Activated naive CD8-positive, alpha-beta T cell treated with anti-CD3 and anti-CD28 coated beads, Interleukin-2, amount 50 U/mL, for 24 hours (primary cell): ENCODE data around the gene NYNRIN.
"Not testable (repeated sequence)": the region's sequence is repeated elsewhere in the genome, so short reads cannot be mapped to it uniquely, and the experiment has no call there.

ENCODE experiments used
- ATAC-seq: fragments of 150-1000 bp; cut with Tn5 transposase; one replicate; pipeline ENCODE4 v1.10.0; 2021
- DNase-seq: peaks from one replicate; pipeline ENCODE4 v3.0.0; 2021
- H3K27ac Mint-ChIP-seq: one replicate; pipeline ENCODE4 v1.8.0; 2021; ENCODE audit warnings: mild to moderate bottlenecking, mixed read lengths
- H3K27me3 Mint-ChIP-seq: one replicate; pipeline ENCODE4 v1.8.0; 2021; ENCODE audit warnings: mixed read lengths
- H3K36me3 Mint-ChIP-seq: one replicate; pipeline ENCODE4 v1.8.0; 2021; ENCODE audit warnings: low read depth, mixed read lengths
- H3K4me1 Mint-ChIP-seq: one replicate; pipeline ENCODE4 v1.8.0; 2021; ENCODE audit warnings: mixed read lengths
- H3K4me3 Mint-ChIP-seq: one replicate; pipeline ENCODE4 v1.8.0; 2021; ENCODE audit warnings: mild to moderate bottlenecking, moderate library complexity, mixed read lengths
- H3K9me3 Mint-ChIP-seq: one replicate; pipeline ENCODE4 v1.8.0; 2021; ENCODE audit warnings: mixed read lengths

Gene NYNRIN

DNA sequence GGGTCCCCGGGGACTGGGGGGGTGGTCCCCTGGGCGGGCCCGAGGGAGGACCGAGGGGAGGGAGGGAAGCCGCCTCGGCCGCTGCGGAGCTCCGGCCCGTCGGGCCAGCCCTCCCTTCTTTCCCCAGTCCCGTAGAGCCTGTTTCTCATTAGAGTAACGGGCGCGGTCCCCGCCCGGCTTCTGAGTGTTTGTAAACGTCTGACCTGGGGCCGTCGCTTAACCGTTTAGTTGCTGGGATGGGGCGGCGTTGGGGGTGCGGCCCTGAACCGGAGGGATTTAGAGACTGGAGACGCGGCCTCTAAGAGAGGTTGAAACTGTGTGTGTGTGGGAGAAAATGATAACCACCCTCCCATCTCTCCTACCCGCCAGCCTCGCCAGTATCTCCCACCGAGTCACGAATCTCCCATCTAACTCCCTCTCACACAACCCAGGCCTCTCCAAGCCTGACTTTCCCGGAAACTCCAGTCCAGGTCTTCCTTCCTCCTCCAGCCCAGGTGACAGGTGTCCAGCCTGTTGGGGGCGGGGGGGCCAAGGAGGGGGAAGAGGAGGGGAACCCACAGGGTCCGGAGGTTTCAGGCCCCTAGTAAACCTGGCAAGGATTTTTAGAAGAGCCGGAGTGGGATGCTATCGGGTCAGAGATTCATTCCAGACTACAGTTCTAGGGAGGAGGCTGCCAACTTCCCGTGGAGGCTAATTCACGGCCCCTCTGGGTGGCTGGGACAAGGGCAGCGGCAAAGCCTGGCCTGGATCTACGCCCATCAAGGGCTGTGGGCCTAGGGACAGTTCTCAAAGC, 31.9 kb upstream of the NYNRIN start:
- peak; percentile 57 for DNase-seq
- H3K27ac Mint-ChIP-seq: peak overlapping the region; percentile 59

DNA sequence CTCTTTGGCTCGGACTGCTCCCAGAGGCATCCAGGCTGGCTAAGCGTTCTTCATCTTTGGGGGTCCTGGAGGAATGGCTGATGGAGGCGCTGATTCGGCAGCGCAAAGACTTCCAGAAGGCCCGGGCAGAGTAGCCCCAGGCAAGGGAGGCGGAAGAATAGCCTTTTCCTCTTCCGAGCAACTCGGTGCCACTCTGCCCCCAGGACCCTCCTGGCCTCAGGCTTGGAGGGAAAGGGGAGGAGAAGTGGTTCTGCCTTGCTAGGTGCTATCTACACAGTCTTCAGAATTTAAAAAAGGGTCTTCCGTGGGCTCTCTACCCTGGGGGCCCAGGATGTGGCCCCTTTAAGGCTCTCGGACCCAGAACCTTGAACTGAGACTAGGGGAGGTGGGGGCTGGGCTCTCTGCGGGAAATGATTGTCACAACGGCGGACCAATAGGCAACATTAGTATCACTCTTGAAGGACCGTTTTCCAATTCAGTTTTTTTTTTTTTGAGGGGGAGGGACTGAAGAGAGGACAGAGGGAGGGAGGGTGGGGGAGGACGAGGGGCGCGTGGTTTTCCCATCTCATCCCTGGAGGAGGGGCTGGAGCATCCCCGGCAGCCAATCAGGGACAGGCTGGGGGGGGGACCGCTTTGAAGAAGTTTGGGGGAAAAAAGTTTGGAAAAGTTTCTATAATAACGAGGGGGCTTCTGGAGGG, 31.1 kb upstream of the NYNRIN start, which contains the start of gene NFATC4:
NFATC4 (plus strand) TSS at position 671 of the 698 bp plus-strand sequence. CDS start 157 bp downstream, outside the sequence.
- Mint-ChIP-seq H3K27me3 (peaks cover 30% of the 10 kb centered on the region), H3K27ac (peak within 1 kb of the TSS; percentile 59), H3K4me3 (peak within 1 kb of the TSS; percentile 79), H3K9me3 (no peaks in the 10 kb centered on the region), H3K36me3 (no peaks in the 10 kb centered on the region), H3K4me1 (peaks cover 31% of the 10 kb centered on the region)
- ATAC-seq (no peak), DNase-seq (peak; percentile 39)

More for the DNA sequence above, 31.9 kb upstream of the NYNRIN start:
- Mint-ChIP-seq H3K4me3 (peak overlapping the region; percentile 79), H3K27me3 (peaks cover 30% of the 10 kb centered on the region), H3K9me3 (no peaks in the 10 kb centered on the region), H3K36me3 (no peaks in the 10 kb centered on the region), H3K4me1 (peaks cover 31% of the 10 kb centered on the region)
- ATAC-seq: peak; percentile 29

DNA sequence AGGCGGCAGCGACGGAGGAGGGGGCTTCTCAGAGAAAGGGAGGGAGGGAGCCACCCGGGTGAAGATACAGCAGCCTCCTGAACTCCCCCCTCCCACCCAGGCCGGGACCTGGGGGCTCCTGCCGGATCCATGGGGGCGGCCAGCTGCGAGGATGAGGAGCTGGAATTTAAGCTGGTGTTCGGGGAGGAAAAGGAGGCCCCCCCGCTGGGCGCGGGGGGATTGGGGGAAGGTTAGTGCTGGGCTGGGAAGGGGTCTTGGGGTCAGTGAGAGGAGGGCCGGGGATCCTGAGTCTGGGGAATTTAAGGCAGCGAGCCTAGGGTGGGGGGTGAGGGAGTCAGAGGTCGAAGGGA, 30.6 kb upstream of the NYNRIN start:
- H3K36me3 Mint-ChIP-seq: no peaks in the 10 kb centered on the region
- no peak for DNase-seq
- H3K27ac Mint-ChIP-seq: no peak overlapping the region
- H3K27me3 Mint-ChIP-seq: peaks cover 30% of the 10 kb centered on the region
- no peaks in the 10 kb centered on the region for H3K9me3 Mint-ChIP-seq
- H3K4me1 Mint-ChIP-seq: peaks cover 31% of the 10 kb centered on the region
- ATAC-seq: no peak
- H3K4me3 Mint-ChIP-seq: peak overlapping the region; percentile 55

DNA sequence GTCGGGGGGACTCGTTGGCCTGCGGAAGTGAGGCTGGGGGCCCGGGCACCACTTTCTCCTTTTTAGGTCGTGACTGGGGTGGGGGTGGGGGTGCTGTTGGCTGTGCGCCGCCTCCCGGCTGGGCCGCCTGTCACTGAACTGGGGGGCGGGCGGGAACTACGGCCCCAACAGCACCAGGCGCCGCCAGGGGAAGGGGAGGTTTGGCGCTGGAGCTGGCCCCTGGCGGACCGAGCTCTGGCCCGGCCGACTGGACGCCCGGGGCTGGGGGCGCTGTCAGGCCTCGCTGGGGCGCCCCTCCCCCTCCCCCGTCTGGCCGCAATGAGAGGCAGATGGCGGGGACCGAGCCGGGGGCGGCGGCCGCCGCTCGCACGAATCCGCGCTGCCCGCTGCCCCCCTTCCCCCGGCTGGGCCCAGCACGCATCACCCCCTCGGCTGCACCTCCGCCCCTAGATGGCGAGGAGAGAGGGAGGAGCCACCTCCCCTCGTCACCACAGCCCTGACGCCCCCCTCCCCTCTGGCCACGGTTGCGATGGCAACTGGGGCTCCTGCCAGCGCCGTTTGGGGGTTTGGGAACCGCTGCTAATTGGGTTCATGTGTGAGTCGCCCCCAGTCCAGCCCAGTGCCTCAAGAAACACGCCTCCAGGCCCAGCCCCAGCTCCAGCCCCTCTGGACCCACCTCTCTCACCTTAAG, 30.1 kb upstream of the NYNRIN start:
- peak overlapping the region; percentile 55 for H3K4me3 Mint-ChIP-seq
- peaks cover 30% of the 10 kb centered on the region for H3K27me3 Mint-ChIP-seq
- H3K36me3 Mint-ChIP-seq: no peaks in the 10 kb centered on the region
- peaks cover 31% of the 10 kb centered on the region for H3K4me1 Mint-ChIP-seq
- no peak overlapping the region for H3K27ac Mint-ChIP-seq
- peak; percentile 37 for DNase-seq
- no peak for ATAC-seq
- no peaks in the 10 kb centered on the region for H3K9me3 Mint-ChIP-seq

DNA sequence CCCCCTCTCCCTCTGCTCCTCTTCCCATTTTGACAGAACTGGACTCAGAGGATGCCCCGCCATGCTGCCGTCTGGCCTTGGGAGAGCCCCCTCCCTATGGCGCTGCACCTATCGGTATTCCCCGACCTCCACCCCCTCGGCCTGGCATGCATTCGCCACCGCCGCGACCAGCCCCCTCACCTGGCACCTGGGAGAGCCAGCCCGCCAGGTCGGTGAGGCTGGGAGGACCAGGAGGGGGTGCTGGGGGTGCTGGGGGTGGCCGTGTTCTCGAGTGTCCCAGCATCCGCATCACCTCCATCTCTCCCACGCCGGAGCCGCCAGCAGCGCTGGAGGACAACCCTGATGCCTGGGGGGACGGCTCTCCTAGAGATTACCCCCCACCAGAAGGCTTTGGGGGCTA, 29.3 kb upstream of the NYNRIN start:
- H3K9me3 Mint-ChIP-seq: no peaks in the 10 kb centered on the region
- H3K4me3 Mint-ChIP-seq: peak overlapping the region; percentile 29
- no peaks in the 10 kb centered on the region for H3K36me3 Mint-ChIP-seq
- ATAC-seq (no peak), DNase-seq (no peak)
- peaks cover 31% of the 10 kb centered on the region for H3K4me1 Mint-ChIP-seq
- H3K27me3 Mint-ChIP-seq: peaks cover 30% of the 10 kb centered on the region
- no peak overlapping the region for H3K27ac Mint-ChIP-seq

DNA sequence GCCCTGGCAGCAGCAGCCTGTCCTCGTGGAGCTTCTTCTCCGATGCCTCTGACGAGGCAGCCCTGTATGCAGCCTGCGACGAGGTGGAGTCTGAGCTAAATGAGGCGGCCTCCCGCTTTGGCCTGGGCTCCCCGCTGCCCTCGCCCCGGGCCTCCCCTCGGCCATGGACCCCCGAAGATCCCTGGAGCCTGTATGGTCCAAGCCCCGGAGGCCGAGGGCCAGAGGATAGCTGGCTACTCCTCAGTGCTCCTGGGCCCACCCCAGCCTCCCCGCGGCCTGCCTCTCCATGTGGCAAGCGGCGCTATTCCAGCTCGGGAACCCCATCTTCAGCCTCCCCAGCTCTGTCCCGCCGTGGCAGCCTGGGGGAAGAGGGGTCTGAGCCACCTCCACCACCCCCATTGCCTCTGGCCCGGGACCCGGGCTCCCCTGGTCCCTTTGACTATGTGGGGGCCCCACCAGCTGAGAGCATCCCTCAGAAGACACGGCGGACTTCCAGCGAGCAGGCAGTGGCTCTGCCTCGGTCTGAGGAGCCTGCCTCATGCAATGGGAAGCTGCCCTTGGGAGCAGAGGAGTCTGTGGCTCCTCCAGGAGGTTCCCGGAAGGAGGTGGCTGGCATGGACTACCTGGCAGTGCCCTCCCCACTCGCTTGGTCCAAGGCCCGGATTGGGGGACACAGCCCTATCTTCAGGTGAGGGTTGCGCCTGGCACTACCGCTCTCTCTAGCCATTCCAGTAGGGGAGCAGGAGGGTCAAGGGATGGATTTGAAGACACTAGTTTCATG, 28.7 kb upstream of the NYNRIN start:
- no peaks in the 10 kb centered on the region for H3K9me3 Mint-ChIP-seq
- DNase-seq (no peak), ATAC-seq (no peak)
- no peak overlapping the region for H3K27ac Mint-ChIP-seq
- H3K4me1 Mint-ChIP-seq: peaks cover 29% of the 10 kb centered on the region
- peaks cover 27% of the 10 kb centered on the region for H3K27me3 Mint-ChIP-seq
- H3K4me3 Mint-ChIP-seq: no peak overlapping the region
- H3K36me3 Mint-ChIP-seq: no peaks in the 10 kb centered on the region

DNA sequence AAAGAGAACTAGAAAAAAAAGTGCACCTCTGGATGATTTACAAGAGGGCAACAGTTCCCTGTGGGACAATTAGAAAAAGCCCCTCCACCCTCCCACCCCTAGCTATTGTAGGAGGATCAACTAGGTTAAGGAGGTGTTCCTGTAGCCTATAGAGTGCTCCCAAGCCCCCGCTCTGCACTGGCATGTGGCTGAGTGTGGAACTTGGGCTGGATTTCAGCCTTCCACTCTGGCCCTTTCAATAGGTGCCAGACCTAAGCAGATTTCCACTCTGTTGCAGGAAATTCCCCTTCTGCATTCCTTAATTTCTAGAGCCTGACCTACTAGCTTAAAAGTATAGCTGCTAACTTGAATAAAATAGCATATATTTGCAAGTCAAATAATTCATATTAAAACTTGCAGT, 28.1 kb upstream of the NYNRIN start:
- Mint-ChIP-seq H3K4me1 (peaks cover 22% of the 10 kb centered on the region), H3K27me3 (peaks cover 21% of the 10 kb centered on the region), H3K27ac (no peak overlapping the region), H3K4me3 (no peak overlapping the region), H3K9me3 (no peaks in the 10 kb centered on the region), H3K36me3 (no peaks in the 10 kb centered on the region)
- ATAC-seq (no peak), DNase-seq (no peak)

DNA sequence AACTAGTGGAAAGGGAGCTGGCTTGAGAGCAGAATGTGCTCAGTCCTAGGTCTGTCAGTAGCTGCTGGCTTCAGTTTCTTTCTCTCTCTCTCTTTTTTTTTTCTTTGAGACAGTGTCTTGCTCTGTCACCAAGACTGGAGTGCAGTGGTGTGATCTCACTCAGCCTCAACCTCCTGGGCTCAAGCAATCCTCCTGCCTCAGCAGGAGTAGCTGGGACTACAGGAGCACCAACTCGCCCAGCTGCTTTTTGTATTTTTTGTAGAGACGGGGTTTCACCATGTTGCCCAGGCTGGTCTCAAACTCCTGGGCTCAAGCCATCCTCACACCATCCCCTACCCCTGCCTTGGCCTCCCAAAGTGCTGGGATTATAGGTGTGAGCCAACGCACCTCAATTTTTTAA, 27.2 kb upstream of the NYNRIN start:
- not testable (repeated sequence) for H3K27ac Mint-ChIP-seq, DNase-seq, ATAC-seq, H3K9me3 Mint-ChIP-seq, H3K4me3 Mint-ChIP-seq, H3K36me3 Mint-ChIP-seq
- H3K4me1 Mint-ChIP-seq: peaks cover 16% of the 10 kb centered on the region
- peaks cover 18% of the 10 kb centered on the region for H3K27me3 Mint-ChIP-seq

DNA sequence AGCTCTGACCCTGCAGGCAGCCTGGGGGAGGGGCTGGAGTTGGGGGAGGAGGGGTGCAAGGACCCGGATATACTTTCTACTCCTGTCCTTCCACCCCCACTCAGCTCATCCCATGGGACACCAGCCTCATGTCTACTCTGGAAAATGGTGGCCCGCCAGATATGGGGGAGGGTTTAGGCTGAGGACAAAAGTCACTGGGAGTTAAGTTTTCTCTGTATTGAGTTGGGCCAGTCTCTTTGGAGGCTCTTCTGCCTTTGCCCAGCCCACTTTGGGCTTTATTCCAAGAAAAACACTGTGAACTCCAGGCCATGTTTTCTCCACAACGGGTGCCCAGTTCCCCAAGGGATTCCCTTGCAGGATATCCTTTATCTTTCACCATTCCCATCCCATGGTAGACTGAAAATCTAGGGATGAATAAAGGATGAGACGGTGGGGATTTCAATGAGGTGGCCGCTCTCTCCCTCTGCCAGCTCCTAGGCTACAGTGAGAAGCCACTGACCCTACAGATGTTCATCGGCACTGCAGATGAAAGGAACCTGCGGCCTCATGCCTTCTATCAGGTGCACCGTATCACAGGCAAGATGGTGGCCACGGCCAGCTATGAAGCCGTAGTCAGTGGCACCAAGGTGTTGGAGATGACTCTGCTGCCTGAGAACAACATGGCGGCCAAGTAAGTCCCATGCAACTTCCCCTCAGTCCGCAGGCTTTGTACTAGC, 25.9 kb upstream of the NYNRIN start:
- H3K9me3 Mint-ChIP-seq: no peaks in the 10 kb centered on the region
- H3K27me3 Mint-ChIP-seq: peaks cover 8% of the 10 kb centered on the region
- H3K27ac Mint-ChIP-seq: no peak overlapping the region
- ATAC-seq (no peak), DNase-seq (no peak)
- no peak overlapping the region for H3K4me3 Mint-ChIP-seq
- peaks cover 6% of the 10 kb centered on the region for H3K4me1 Mint-ChIP-seq
- no peaks in the 10 kb centered on the region for H3K36me3 Mint-ChIP-seq

DNA sequence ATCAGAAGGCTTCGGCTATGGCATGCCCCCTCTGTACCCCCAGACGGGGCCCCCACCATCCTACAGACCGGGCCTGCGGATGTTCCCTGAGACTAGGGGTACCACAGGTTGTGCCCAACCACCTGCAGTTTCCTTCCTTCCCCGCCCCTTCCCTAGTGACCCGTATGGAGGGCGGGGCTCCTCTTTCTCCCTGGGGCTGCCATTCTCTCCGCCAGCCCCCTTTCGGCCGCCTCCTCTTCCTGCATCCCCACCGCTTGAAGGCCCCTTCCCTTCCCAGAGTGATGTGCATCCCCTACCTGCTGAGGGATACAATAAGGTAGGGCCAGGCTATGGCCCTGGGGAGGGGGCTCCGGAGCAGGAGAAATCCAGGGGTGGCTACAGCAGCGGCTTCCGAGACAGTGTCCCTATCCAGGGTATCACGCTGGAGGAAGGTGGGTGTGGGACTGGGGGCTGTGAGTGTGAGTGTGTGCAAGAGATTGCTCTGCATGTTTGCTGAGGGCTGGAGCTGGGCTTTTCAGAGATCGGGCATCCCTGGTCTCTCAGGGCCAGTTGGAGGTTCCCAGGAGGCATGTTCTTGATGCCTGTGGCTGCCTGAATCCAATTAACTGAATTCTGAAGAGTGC, 22.2 kb upstream of the NYNRIN start:
- ATAC-seq (no peak), DNase-seq (no peak)
- Mint-ChIP-seq H3K36me3 (no peaks in the 10 kb centered on the region), H3K4me3 (no peak overlapping the region), H3K4me1 (peaks cover 2% of the 10 kb centered on the region), H3K9me3 (no peaks in the 10 kb centered on the region), H3K27ac (no peak overlapping the region), H3K27me3 (no peaks in the 10 kb centered on the region)

DNA sequence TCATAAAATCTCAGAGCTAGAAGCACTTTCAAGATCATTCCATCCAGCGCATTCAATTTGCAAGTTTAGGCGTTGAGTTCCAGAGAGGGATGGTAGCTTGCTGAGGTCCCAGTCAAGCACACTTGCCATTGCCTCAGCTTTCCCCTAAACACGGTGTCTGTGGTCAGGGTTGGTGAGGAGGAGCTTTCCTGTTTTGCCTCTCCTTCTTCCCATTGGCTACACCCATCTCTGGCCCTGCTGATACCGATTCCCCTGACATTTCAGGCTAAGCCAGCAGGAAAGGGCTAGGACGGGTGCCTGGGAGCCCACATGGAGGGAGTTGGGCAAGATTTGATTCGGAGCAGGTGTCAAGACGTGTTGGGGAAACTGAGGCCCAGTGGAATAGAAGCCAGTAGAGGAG, 21.7 kb upstream of the NYNRIN start:
- DNase-seq (no peak), ATAC-seq (no peak)
- no peaks in the 10 kb centered on the region for H3K36me3 Mint-ChIP-seq
- H3K4me3 Mint-ChIP-seq: no peak overlapping the region
- no peaks in the 10 kb centered on the region for H3K9me3 Mint-ChIP-seq
- H3K27me3 Mint-ChIP-seq: no peaks in the 10 kb centered on the region
- no peak overlapping the region for H3K27ac Mint-ChIP-seq
- peaks cover 2% of the 10 kb centered on the region for H3K4me1 Mint-ChIP-seq

DNA sequence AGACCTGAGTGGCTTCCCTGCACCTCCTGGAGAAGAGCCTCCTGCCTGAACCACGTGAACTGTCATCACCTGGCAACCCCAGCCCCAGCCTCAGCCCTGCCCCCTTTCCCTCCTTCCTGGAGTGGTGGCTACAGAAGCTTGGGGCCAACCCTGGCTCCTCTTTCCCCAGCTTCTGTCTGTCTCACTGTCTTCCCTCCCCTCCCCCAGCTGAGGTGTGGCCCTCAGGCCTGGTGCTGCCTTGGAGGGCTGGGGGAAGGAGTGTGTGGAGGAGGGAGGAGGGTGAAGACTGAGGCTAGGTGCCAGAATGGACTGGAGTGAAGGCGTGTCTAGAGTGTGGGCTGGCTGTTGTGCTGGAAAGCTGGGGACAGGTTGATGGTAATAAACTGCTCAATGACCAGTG, 21.1 kb upstream of the NYNRIN start:
- H3K4me3 Mint-ChIP-seq: no peak overlapping the region
- no peaks in the 10 kb centered on the region for H3K9me3 Mint-ChIP-seq
- no peaks in the 10 kb centered on the region for H3K27me3 Mint-ChIP-seq
- DNase-seq (no peak), ATAC-seq (no peak)
- peaks cover 2% of the 10 kb centered on the region for H3K4me1 Mint-ChIP-seq
- H3K27ac Mint-ChIP-seq: no peak overlapping the region
- H3K36me3 Mint-ChIP-seq: no peaks in the 10 kb centered on the region

DNA sequence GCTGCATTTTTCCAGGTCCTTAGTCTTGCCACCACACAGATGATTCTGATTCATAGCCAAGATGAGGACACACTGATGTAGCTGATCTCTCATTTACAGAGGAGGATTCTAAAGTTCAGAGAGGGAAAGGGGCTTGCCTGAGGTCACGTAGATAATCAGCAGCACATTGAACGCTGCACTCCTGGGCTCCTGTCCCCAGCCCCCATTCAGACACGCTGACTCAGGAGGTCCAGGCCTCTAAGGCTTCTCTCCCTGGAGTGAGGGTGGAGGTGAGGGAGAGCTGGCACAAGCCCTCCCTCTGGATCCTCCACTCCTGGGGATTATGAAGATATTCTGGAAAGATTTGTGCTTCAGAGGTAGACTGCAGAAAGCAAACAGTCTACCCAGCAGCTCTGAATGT, 20.5 kb upstream of the NYNRIN start:
- peaks cover 2% of the 10 kb centered on the region for H3K4me1 Mint-ChIP-seq
- H3K9me3 Mint-ChIP-seq: no peaks in the 10 kb centered on the region
- ATAC-seq (no peak), DNase-seq (no peak)
- no peaks in the 10 kb centered on the region for H3K27me3 Mint-ChIP-seq
- H3K4me3 Mint-ChIP-seq: no peak overlapping the region
- no peak overlapping the region for H3K27ac Mint-ChIP-seq
- H3K36me3 Mint-ChIP-seq: no peaks in the 10 kb centered on the region
